Measurements from ENCODE around the gene LMF1. TPM values are rescaled to one million over a fixed set of nuclear protein-coding genes. Genes with fewer than 3 reads are reported as not detected.

The LMF1 gene
- total RNA-seq, 3 donors from 2014 or later (not counting 1 experiment from before 2014, with no cell fraction given), result 28.2 to 42.2 (median 41.2) TPM

GRCh38 chr16:901149-901548 lies 69.6 kb downstream of the LMF1 start:
- H3K36me3 Mint-ChIP-seq, result no peaks in the 10 kb centered on the region
- no peak for TF ChIP-seq CTCF (IDR thresholded peaks at IDR 0.05)
- Histone ChIP-seq H3K27me3 (ENCODE audit: control insufficient read depth, insufficient read depth, low read length) (no peaks in the 10 kb centered on the region), H3K4me1 (ENCODE audit: control insufficient read depth, insufficient read depth, low read length) (no peaks in the 10 kb centered on the region), H3K9me3 (ENCODE audit: control insufficient read depth, insufficient read depth, low read length) (no peaks in the 10 kb centered on the region), H3K36me3 (ENCODE audit: control insufficient read depth, insufficient read depth, low read length) (no peaks in the 10 kb centered on the region), H3K4me3 (ENCODE audit: low read length) (no peak overlapping the region), H3K27ac (ENCODE audit: low read length) (no peak overlapping the region)
- H3K27ac Mint-ChIP-seq, result no peak overlapping the region
- H3K27me3 Mint-ChIP-seq (ENCODE audit: low read depth in 2 of 2), result no peaks in the 10 kb centered on the region
- H3K4me1 Mint-ChIP-seq, result no peaks in the 10 kb centered on the region
- intact Hi-C loops (cut with micrococcal nuclease), result no loop called here
- H3K9me3 Mint-ChIP-seq, result no peaks in the 10 kb centered on the region
- H3K4me3 Mint-ChIP-seq, result no peak overlapping the region
- ATAC-seq (no peak), DNase-seq (no peak)
- WGBS (ENCODE audit: insufficient coverage), result 88% methylated on average over 11 of the region's 11 CpGs

- Mint-ChIP-seq H3K4me3 (no peak overlapping the region), H3K4me1 (no peaks in the 10 kb centered on the region), H3K27me3 (ENCODE audit: low read depth in 2 of 2) (no peaks in the 10 kb centered on the region), H3K36me3 (no peaks in the 10 kb centered on the region), H3K27ac (no peak overlapping the region), H3K9me3 (no peaks in the 10 kb centered on the region)
- DNase-seq (no peak), ATAC-seq (no peak)
- TF ChIP-seq CTCF (IDR thresholded peaks at IDR 0.05), result no peak
- Histone ChIP-seq H3K27me3 (ENCODE audit: control insufficient read depth, insufficient read depth, low read length) (no peaks in the 10 kb centered on the region), H3K4me3 (ENCODE audit: low read length) (no peak overlapping the region), H3K27ac (ENCODE audit: low read length) (no peak overlapping the region), H3K36me3 (ENCODE audit: control insufficient read depth, insufficient read depth, low read length) (no peaks in the 10 kb centered on the region), H3K4me1 (ENCODE audit: control insufficient read depth, insufficient read depth, low read length) (no peaks in the 10 kb centered on the region), H3K9me3 (ENCODE audit: control insufficient read depth, insufficient read depth, low read length) (no peaks in the 10 kb centered on the region)
- intact Hi-C loops (cut with micrococcal nuclease), result no loop called here
- 91% methylated on average over 5 of the region's 7 CpGs for WGBS (ENCODE audit: insufficient coverage)
Measured at GRCh38 chr16:900211-900610, 70.6 kb downstream of the LMF1 start.

- Mint-ChIP-seq H3K4me3 (no peak overlapping the region), H3K27me3 (ENCODE audit: low read depth in 2 of 2) (no peaks in the 10 kb centered on the region), H3K36me3 (no peaks in the 10 kb centered on the region), H3K9me3 (no peaks in the 10 kb centered on the region), H3K27ac (no peak overlapping the region), H3K4me1 (no peaks in the 10 kb centered on the region)
- intact Hi-C loops (cut with micrococcal nuclease), result no loop called here
- no peaks in the 10 kb centered on the region for H3K36me3 ChIP-seq (ENCODE audit: control insufficient read depth, insufficient read depth, low read length)
- 94% methylated on average over 24 of the region's 24 CpGs for WGBS (ENCODE audit: insufficient coverage)
- TF ChIP-seq CTCF (IDR thresholded peaks at IDR 0.05), result no peak
- H3K27ac ChIP-seq (ENCODE audit: low read length), result no peak overlapping the region
- no peaks in the 10 kb centered on the region for H3K4me1 ChIP-seq (ENCODE audit: control insufficient read depth, insufficient read depth, low read length)
- ATAC-seq (no peak), DNase-seq (no peak)
- no peaks in the 10 kb centered on the region for H3K27me3 ChIP-seq (ENCODE audit: control insufficient read depth, insufficient read depth, low read length)
- no peaks in the 10 kb centered on the region for H3K9me3 ChIP-seq (ENCODE audit: control insufficient read depth, insufficient read depth, low read length)
- H3K4me3 ChIP-seq (ENCODE audit: low read length), result no peak overlapping the region
Measured at GRCh38 chr16:899683-900060, 71.1 kb downstream of the LMF1 start.

All from natural killer cell (primary cell).